IMR-90 (cell line): ENCODE results near the gene TRPM4.

Source experiments
- FOS ChIP-seq: fragments of 150-350 bp; IDR thresholded peaks from 2 replicates; pipeline ENCODE4 v1.6.1; 2016; ENCODE audit warnings: low read depth, low read length
- MAFK ChIP-seq: IDR thresholded peaks from 2 replicates; pipeline ENCODE4 v1.6.1; 2012; ENCODE audit warnings: low read depth, low read length, improper control_type of control experiment
- MXI1 ChIP-seq: IDR thresholded peaks from 2 replicates; pipeline ENCODE4 v1.6.1; 2012; ENCODE audit warnings: low read depth, mild to moderate bottlenecking, low read length, moderate library complexity, borderline replicate concordance
- POLR2A ChIP-seq: IDR thresholded peaks from 2 replicates; pipeline ENCODE4 v1.6.1; 2012; ENCODE audit warnings: mild to moderate bottlenecking, low read depth, low read length
- TF ChIP-seq, protein P1 (sequence below): conservative IDR thresholded peaks from 2 replicates; pipeline ENCODE4 v1.5.1; 2012; ENCODE audit warnings: mild to moderate bottlenecking, low read depth, low read length, improper control_type of control experiment

DNA sequence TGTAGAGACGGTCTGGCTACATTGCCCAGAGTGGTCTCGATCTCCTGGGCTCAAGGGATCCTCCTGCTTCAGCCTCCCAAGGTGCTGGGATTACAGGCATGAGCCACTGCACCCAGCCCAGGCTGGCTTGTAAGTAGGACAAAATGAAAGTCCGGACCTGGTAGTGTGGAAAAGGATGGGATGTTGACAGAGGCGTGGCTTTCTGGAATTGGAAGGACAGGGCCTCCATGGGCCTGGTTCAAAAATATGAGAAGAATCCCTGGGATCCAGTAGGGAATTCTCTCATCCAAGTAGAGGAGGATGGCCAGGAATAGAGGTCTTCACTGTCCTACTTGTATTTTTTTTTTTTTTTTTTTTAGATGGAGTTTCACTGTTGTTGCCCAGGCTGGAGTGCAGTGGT lies 64.9 kb downstream of the TRPM4 start:
- TF ChIP-seq, protein P1, sequence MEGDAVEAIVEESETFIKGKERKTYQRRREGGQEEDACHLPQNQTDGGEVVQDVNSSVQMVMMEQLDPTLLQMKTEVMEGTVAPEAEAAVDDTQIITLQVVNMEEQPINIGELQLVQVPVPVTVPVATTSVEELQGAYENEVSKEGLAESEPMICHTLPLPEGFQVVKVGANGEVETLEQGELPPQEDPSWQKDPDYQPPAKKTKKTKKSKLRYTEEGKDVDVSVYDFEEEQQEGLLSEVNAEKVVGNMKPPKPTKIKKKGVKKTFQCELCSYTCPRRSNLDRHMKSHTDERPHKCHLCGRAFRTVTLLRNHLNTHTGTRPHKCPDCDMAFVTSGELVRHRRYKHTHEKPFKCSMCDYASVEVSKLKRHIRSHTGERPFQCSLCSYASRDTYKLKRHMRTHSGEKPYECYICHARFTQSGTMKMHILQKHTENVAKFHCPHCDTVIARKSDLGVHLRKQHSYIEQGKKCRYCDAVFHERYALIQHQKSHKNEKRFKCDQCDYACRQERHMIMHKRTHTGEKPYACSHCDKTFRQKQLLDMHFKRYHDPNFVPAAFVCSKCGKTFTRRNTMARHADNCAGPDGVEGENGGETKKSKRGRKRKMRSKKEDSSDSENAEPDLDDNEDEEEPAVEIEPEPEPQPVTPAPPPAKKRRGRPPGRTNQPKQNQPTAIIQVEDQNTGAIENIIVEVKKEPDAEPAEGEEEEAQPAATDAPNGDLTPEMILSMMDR = no peak
- TF ChIP-seq MXI1 (no peak), POLR2A (no peak), MAFK (no peak), FOS (no peak)
